ENCODE data around the gene ZNF3. TPM values are rescaled to one million over a fixed set of nuclear protein-coding genes. Genes with fewer than 3 reads are reported as not detected.
A peak's percentile ranks its signal among the peaks of the same experiment; 100 is the strongest.

ZNF3 gene
- total and polyA plus RNA-seq, 9 of the 15 experiments (the other 6 are each of a cell fraction or from before 2014, with no cell fraction given) = 30.0 to 64.9 (median 51.5) TPM

- TF ChIP-seq AFF4 (CRISPR knock-in tag; IDR thresholded peaks at IDR 0.05) (peak; percentile 23; the same call in 1 of the 2 replicates), NR3C1 (CRISPR knock-in tag; IDR thresholded peaks at IDR 0.05) (no peak), FIP1L1 (IDR thresholded peaks at IDR 0.05; ENCODE audit: low read depth, low read length, poor library complexity, severe bottlenecking) (no peak), CBFB (CRISPR knock-in tag; IDR thresholded peaks at IDR 0.05) (0 out of 2 replicates have a peak, but pooled peaks have one; percentile 43), ID3 (CRISPR knock-in tag; IDR thresholded peaks at IDR 0.05) (no peak), ID3 (tag; IDR thresholded peaks at IDR 0.05) (no peak), PBX2 (CRISPR knock-in tag; IDR thresholded peaks at IDR 0.05; ENCODE audit: low read depth) (no peak), PBX2 (tag; conservative IDR thresholded peaks at IDR 0.05; ENCODE audit: low read depth) (no peak), TEAD2 (tag; IDR thresholded peaks at IDR 0.05) (no peak), FOXJ3 (CRISPR knock-in tag; IDR thresholded peaks at IDR 0.05) (no peak), ZC3H4 (CRISPR knock-in tag; IDR thresholded peaks at IDR 0.05; ENCODE audit: borderline replicate concordance) (0 out of 2 replicates have a peak, but pooled peaks have one; percentile 72), CEBPB (tag; IDR thresholded peaks at IDR 0.05) (no peak), ZBTB1 (CRISPR knock-in tag; IDR thresholded peaks at IDR 0.05; ENCODE audit: borderline replicate concordance, low read depth) (0 out of 2 replicates have a peak, but pooled peaks have one; percentile 46), ZNF395 (CRISPR knock-in tag; IDR thresholded peaks at IDR 0.05) (peak; percentile 64; the same call in 1 of the 2 replicates), THRAP3 (IDR thresholded peaks at IDR 0.05; ENCODE audit: borderline replicate concordance) (no peak), RBM39 (optimal IDR thresholded peaks at IDR 0.05; ENCODE audit: low read depth, low read length) (no peak), ELF4 (CRISPR knock-in tag; IDR thresholded peaks at IDR 0.05) (no peak), POLR2G (IDR thresholded peaks at IDR 0.05; ENCODE audit: low read depth, low read length) (0 out of 2 replicates have a peak, but pooled peaks have one; percentile 31), BRCA1 (IDR thresholded peaks at IDR 0.05) (no peak), BRCA1 (CRISPR knock-in tag; IDR thresholded peaks at IDR 0.05) (0 out of 2 replicates have a peak, but pooled peaks have one; percentile 32)
These were observed 46.5 kb upstream of the ZNF3 start (continued) for GRCh38 chr7:100127866-100128636.
